GM19043 (cell line): ENCODE measurements around the gene FAM163A.

ENCODE experiments used
- ATAC-seq: cut with Tn5 transposase; IDR thresholded peaks from one replicate; pipeline ENCODE4 v1.9.1; 2021; ENCODE audit warnings: low read depth; ENCODE audit not compliant: unreplicated experiment

The FAM163A gene

DNA sequence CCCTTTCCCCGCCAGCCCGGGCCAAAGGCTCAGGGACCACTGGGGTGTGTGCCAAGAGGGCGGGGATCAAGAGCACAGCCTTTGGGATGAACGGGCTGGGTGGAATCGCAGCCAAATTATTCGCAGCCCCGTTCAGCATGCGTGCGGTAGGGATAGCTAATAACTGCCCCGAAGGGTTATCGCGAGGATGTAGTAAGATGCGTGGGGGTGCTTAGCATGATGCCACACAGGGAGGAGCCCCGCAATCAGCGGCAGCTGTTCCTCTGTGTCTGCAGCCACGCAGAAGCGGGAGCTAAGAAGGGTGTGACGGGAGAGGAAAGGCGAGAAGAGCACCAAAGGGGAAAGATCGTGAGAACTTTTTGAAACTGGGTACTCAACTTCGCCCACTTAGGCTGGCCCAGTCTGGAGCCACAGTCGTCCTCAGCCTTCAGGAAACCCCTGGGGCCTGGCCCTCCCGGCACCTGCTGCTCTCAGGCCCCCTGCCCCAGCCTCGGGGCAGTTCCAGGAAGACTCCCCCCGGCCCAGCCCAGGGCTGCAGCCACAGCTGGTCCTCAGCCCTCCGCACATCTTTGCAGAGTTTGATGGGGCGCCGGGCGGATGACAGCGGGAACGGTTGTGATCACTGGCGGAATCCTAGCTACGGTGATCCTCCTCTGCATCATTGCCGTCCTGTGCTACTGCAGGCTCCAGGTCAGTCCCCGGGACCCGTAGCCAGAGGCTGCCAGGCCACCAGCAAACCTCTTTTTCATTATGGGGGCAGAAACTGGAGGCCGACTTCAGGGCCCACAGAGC is 69.6 kb downstream of the FAM163A start:
- no peak for ATAC-seq

DNA sequence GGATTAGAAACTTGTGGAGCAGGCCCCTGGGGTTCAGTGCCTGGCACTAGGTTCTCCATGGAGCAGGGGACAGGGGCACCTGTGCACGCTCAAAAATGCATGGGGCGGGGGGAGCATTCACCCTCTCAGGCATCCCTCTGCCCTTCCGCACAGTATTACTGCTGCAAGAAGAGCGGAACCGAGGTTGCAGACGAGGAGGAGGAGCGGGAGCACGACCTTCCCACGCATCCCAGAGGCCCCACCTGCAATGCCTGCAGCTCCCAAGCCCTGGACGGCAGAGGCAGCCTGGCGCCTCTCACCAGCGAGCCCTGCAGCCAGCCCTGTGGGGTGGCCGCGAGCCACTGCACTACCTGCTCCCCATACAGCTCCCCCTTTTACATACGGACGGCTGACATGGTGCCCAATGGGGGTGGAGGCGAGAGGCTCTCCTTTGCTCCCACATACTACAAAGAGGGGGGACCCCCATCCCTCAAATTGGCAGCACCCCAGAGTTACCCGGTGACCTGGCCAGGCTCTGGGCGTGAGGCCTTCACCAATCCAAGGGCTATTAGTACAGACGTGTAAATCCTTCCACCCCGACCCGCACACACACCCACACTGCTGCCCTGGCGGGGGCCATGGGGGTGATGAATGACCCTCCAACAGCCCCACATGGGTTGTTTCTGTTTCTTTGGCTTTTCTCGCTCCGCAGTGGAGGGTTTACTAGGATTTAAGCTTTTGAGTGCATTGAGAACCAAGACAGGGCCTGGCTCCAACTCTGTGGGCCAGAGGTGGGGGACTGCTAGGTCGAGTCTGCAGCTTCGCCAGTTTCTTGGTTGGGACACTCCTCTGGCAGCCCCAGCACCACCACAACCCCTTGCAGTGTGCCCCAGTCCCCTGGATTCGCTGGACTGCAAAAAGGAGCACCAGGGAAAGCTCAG is 70.8 kb downstream of the FAM163A start:
- no peak for ATAC-seq

DNA sequence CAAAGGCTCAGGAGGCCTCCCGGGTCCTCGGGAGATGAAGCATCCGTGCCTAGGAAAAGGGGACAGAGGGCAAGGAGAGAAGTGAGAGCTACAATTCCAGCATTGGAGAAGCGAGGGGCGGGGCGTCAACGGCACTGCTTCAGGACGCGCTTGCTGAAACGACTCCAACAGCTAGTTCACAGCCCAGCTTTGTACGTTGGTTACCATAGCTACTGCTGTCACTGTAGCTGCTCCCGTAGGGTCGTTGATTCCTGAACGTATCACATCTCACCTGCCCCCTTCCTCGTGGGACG is 71.4 kb downstream of the FAM163A start:
- peak; percentile 23 for ATAC-seq

DNA sequence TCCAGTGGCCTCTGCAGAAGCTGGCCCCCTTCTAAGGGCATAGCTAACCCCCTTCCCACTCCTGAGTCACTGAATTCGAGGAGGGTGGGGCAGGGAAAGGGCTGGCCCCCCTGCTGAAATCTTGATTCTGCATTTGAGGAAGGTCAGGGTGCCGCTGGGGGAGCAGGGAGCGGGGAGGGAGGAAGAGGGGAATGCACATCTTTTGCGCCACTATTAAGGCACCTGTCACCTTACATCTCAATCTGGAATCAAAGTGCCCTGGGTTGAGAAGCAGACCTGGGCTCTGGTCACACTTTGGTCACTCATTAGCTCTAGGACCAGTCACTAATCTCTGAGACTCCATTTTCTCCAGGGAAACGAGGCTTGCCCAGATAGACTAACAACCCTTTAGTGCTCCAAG is 72.5 kb downstream of the FAM163A start:
- ATAC-seq = no peak

- no peak for ATAC-seq
These were observed 73.3 kb downstream of the FAM163A start for GRCh38 chr1:179816196-179816960.

DNA sequence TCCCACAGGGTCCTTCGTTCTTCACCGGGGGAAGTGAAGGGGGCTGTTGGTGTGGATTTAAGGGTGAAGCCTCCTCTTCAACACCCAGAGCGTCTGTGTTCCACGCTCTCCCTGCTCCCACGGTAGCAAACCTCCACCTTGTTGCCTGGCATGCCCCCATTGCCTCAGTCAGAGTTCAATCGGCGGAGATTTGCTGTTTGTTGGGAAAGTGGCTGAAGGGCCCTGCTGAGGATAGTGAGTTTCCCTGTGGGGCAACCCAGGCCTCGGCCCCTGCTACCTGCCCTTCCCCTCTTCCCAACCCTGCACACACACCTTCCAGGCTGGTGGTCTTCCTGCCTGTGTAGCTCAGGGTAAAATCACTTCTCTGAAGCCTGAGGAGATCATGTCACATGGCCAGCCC is 74.0 kb downstream of the FAM163A start:
- ATAC-seq = no peak

DNA sequence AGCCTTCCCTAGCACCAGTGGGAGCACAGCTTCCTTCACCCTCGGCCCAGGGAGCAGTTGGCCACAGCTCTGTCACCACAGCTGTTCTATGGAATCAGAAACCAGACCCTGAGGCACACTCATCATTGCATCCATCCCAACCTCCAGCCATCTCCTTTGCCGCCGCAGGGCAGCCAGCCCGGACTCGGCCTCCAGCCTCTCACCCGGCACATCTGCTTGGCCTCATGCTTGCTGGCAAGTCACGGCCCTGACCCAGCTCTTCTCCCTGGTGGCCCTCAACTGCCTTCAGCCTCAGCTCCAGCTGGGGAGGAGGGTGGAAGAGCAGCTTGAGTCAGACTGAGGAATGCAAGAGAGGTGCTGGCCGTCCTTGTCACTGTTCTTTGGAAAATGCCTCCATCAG is 74.7 kb downstream of the FAM163A start:
- no peak for ATAC-seq

DNA sequence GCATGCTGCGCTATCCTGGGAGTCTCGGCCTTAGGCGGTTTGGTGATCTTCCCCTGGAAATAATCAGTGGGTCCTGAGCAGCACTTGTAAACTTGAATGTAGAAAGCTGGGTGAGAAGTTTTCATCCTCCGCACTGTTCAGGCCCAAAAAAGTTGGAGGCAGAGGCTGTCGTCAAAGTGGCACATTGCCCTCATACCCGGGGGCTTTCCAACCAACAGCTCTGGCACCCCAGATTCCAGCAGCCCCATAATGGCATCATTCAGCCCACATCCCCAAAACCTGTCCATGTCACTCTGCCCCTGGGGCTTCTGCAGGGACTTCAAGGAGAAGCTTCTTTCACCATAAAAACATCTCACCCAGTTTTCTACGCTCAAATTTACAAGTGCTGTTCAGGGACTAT is 75.2 kb downstream of the FAM163A start:
- ATAC-seq = no peak

GRCh38 chr1:179818743-179819173 is 75.7 kb downstream of the FAM163A start:
- ATAC-seq = no peak

DNA sequence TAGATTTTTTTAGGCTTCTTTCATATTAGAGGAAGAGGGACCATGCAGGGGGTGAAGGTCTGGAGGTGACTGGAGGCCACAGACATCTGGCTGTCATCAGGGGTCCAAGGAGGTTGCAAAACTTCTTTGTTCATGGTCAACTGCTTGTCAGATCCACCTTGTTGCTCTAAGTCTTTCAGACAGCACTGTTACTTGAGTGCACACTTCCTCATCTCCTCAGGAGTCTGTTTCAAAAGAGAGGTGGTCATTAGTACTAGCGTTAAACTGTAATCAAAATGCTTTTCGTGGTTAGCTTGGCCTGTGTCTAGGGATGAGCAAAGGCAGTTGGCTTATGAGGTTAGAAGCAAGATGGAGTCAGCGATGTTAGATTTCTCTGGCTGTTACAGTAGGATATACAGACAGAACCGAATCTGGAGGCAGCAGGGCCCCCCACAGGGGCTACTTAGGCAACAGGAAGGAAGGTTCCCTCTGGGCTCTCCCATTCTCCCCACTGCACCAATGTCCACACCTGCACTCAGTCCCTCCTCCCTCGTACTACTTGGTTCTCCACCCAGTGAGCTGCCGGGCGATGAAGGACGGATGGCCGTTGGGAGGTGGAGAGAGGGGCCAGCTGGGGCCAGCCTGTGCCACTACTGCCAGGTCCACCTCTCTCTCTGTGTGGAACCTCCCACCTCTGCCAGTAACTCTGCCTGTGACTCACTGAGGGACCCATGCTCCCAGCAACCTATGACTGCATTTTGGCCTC is 77.3 kb downstream of the FAM163A start:
- ATAC-seq = no peak

GRCh38 chr1:179821524-179821923 is 78.4 kb downstream of the FAM163A start:
- ATAC-seq = no peak

GRCh38 chr1:179822065-179822464 is 79.0 kb downstream of the FAM163A start:
- no peak for ATAC-seq

GRCh38 chr1:179823693-179824092 is 80.6 kb downstream of the FAM163A start:
- no peak for ATAC-seq

DNA sequence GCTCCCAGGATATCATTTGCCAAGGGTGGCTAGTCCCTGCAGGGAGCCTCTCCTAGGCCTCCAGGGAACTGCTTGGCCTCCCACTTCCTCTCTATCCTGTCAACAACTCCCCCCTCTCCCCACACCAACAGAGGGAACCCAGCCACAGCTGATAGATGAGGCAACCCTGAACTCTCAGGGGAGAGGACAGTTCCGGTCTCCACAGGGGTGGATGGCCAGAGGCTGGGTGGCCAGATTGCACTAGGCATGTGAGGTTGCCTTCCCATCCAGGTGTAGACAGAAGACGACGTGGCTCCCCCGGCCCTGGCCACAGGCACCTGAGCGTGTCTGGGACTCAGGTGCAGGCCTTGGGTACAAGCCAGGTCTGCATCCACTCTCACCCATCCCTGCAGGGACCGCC is 81.2 kb downstream of the FAM163A start:
- no peak for ATAC-seq

- ATAC-seq = no peak
These were observed 82.1 kb downstream of the FAM163A start for GRCh38 chr1:179825206-179825605.

- ATAC-seq = no peak
These were observed 82.8 kb downstream of the FAM163A start for GRCh38 chr1:179825798-179826460.

DNA sequence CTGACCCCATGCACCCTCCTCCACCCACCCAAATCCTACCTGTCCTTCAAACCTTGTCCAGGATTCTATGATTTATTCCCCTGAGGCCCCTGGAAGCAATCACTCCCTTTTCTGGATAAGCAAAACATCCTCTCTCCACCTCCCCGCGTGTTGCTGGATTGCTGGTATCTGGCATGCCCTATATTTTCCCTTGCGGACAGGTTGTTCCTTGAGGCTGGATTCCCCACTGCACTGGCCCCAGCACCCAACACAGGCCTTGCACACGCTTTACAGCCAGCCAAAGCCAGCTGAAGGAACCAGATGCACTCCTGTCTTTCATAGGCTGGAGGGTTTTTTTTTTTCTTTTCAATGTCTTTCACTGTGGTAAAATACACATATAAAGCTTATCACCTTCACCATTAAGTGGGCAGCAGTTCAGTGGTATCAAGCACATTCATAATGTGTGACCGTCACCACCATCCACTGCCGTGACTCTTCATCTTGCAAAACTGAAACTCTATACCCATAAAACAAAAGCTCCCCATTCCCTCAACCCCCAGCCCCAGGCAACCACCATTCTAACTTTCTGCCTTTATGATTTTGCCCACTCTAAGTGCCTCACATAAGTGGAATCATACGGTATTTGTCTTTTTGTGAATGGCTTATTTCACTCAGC is 83.7 kb downstream of the FAM163A start:
- ATAC-seq = no peak

GRCh38 chr1:179828554-179829110 is 85.5 kb downstream of the FAM163A start:
- ATAC-seq = no peak

DNA sequence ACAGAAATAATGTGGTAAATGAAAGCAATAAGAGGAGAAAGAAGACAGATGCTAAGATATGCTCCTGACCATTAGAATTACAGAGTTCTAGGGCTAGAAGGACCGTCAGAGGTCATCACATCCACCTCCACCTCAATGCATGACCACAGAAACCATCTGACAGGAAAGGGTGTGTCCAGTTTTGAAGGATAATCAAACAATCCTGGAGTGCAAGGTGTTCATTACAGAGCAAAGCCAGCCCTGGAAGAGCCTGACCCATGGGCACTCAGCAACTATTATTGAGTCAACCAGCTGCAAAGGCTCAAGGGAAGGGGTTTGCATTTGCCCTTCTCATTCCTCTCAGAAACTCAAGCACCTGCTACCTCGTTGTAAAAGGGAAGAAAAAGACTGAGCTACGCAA is 88.1 kb downstream of the FAM163A start:
- ATAC-seq = no peak
